Measurements from ENCODE around the gene NASP.

DNA sequence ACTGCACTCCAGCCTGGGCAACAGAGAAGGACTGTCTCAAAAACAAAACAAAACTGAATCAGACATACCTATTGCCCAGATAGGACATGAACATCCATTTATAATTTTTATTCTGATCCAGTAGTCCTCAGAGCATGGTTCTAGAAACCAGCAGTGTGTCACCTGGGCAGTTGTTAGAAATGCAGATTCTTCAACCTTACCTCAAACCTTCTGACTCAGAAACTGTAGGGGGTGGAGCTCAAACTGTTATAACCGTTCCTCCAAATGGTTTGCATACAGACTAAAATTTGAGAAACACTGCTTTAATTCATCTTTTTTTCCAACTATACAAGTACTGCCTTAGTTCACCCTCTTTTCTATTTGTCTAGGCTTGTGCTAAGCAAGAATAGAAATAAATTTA, 6.0 kb downstream of the NASP start:
- TF ChIP-seq POLR2AphosphoS5 (IDR thresholded peaks at IDR 0.05; ENCODE audit: borderline replicate concordance, low read depth, low read length) = no peak
- TF ChIP-seq EZH2 (IDR thresholded peaks at IDR 0.05) = no peak
- no peak for TF ChIP-seq FOXP2 (optimal IDR thresholded peaks at IDR 0.05; ENCODE audit: control extremely low read depth, extremely low read length, insufficient read depth)

Measured in SK-N-MC (cell line).